IMR-90 (cell line): ENCODE measurements around the gene SH2D5. TPM values are rescaled to one million over a fixed set of nuclear protein-coding genes. Genes with fewer than 3 reads are reported as not detected.
A peak's percentile ranks its signal among the peaks of the same experiment; 100 is the strongest.
"Not testable (repeated sequence)": the region's sequence is repeated elsewhere in the genome, so short reads cannot be mapped to it uniquely, and the experiment has no call there.

ENCODE experiments used
- ATAC-seq: fragments of 200-7000 bp; cut with Tn5 transposase; 2 replicates; pipeline ENCODE4 v1.9.1; 2020; ENCODE audit warnings: low read depth, mild to moderate bottlenecking, moderate library complexity
- BruUV-seq: library from RNA; stranded (reverse); fragments of 400-500 nt; replicated peaks from 2 replicates; lab custom pipeline; 2021; lab: Mats Ljungman, UMichigan
- CTCF ChIA-PET: fragments of 300-600 bp; formaldehyde crosslinking; extraction: SDS; loops from one replicate; lab custom pipeline; 2021; ENCODE audit warnings: antibody characterized with exemption; lab: Yijun Ruan, JAX
- POLR2A ChIA-PET: fragments of 300-600 bp; sonication (Branson Sonifier 250); formaldehyde crosslinking; loops from one replicate; lab custom pipeline; 2022; ENCODE audit warnings: antibody characterized with exemption; ENCODE audit not compliant: unreplicated experiment; lab: Charles Lee
- DNase-seq: peaks from one replicate; pipeline ENCODE4 v3.0.0; 2013
- H2AFZ ChIP-seq: replicated peaks from 2 replicates; pipeline ENCODE3; 2013; ENCODE audit warnings: low read length, mild to moderate bottlenecking; ENCODE audit not compliant: poor library complexity
- H2AK5ac ChIP-seq: 2 replicates; pipeline ENCODE4 v1.6.1; 2013; ENCODE audit warnings: low read depth, low read length, inconsistent platforms
- H2AK9ac ChIP-seq: replicated peaks from 2 replicates; pipeline ENCODE3; 2013; ENCODE audit warnings: mild to moderate bottlenecking, low read depth, low read length, moderate library complexity; ENCODE audit not compliant: poor library complexity
- H2BK120ac ChIP-seq: 2 replicates; pipeline ENCODE4 v1.6.1; 2013; ENCODE audit warnings: low read depth, low read length, inconsistent platforms
- H2BK15ac ChIP-seq: 3 replicates; pipeline ENCODE4 v1.6.1; 2013; ENCODE audit warnings: low read depth, low read length, inconsistent platforms
- H2BK20ac ChIP-seq: 2 replicates; pipeline ENCODE4 v1.6.1; 2013; ENCODE audit warnings: low read depth, mild to moderate bottlenecking, inconsistent platforms, low read length, moderate library complexity
- H2BK5ac ChIP-seq: 2 replicates; pipeline ENCODE4 v1.6.1; 2013; ENCODE audit warnings: mild to moderate bottlenecking, low read depth, low read length, inconsistent platforms; ENCODE audit not compliant: poor library complexity, severe bottlenecking
- H3K14ac ChIP-seq: replicated peaks from 2 replicates; pipeline ENCODE4 v1.6.1; 2013; ENCODE audit warnings: low read depth, low read length, inconsistent platforms
- H3K18ac ChIP-seq: 2 replicates; pipeline ENCODE4 v1.6.1; 2013; ENCODE audit warnings: low read depth, low read length, control low read depth
- H3K23ac ChIP-seq: 2 replicates; pipeline ENCODE4 v1.6.1; 2013; ENCODE audit warnings: low read depth, low read length, inconsistent platforms
- H3K27ac ChIP-seq: 2 replicates; pipeline ENCODE4 v1.5.1; 2013; ENCODE audit warnings: mild to moderate bottlenecking, control low read depth, low read length; ENCODE audit not compliant: insufficient read depth
- H3K27me3 ChIP-seq: 2 replicates; pipeline ENCODE4 v1.6.1; 2013; ENCODE audit warnings: low read length; ENCODE audit not compliant: control insufficient read depth, insufficient read depth
- H3K36me3 ChIP-seq: 2 replicates; pipeline ENCODE4 v1.6.1; 2013; ENCODE audit warnings: low read length, mixed read lengths; ENCODE audit not compliant: control insufficient read depth, insufficient read depth
- H3K4ac ChIP-seq: 2 replicates; pipeline ENCODE4 v1.6.1; 2013; ENCODE audit warnings: low read depth, low read length, inconsistent platforms
- H3K4me1 ChIP-seq: 2 replicates; pipeline ENCODE4 v1.6.1; 2013; ENCODE audit warnings: low read length, mixed read lengths; ENCODE audit not compliant: control insufficient read depth, insufficient read depth
- H3K4me2 ChIP-seq: 2 replicates; pipeline ENCODE4 v1.6.1; 2013; ENCODE audit warnings: low read depth, mild to moderate bottlenecking, control low read depth, low read length, moderate library complexity
- H3K4me3 ChIP-seq: 2 replicates; pipeline ENCODE4 v1.5.1; 2013; ENCODE audit warnings: low read depth, mild to moderate bottlenecking, control low read depth, low read length, moderate library complexity; ENCODE audit not compliant: insufficient read depth
- H3K56ac ChIP-seq: 2 replicates; pipeline ENCODE4 v1.6.1; 2013; ENCODE audit warnings: low read length, inconsistent platforms; ENCODE audit not compliant: insufficient read depth; ENCODE audit errors: extremely low read depth
- H3K79me1 ChIP-seq, 2 experiments: 2 replicates each; pipeline ENCODE4 v1.6.1; 2013; ENCODE audit warnings: low read length in 2 of 2, inconsistent platforms in 1 of 2, low read depth in 1 of 2
- H3K9ac ChIP-seq: 2 replicates; pipeline ENCODE4 v1.6.1; 2013; ENCODE audit warnings: low read depth, low read length, control low read depth
- H3K9me1 ChIP-seq: 2 replicates; pipeline ENCODE4 v1.6.1; 2013; ENCODE audit warnings: low read length, inconsistent platforms; ENCODE audit not compliant: insufficient read depth
- H3K9me3 ChIP-seq: 2 replicates; pipeline ENCODE4 v1.6.1; 2013; ENCODE audit warnings: low read length; ENCODE audit not compliant: control insufficient read depth, insufficient read depth
- H4K20me1 ChIP-seq: 2 replicates; pipeline ENCODE4 v1.6.1; 2013; ENCODE audit warnings: low read length, inconsistent platforms; ENCODE audit not compliant: insufficient read depth
- H4K5ac ChIP-seq: 2 replicates; pipeline ENCODE4 v1.6.1; 2013; ENCODE audit warnings: mild to moderate bottlenecking, low read depth, low read length, control low read depth
- H4K8ac ChIP-seq, 2 experiments: 2 replicates each; pipeline ENCODE4 v1.6.1; 2013; ENCODE audit warnings: low read depth in 2 of 2, low read length in 2 of 2, control low read depth in 1 of 2, inconsistent platforms in 1 of 2
- H4K91ac ChIP-seq: 2 replicates; pipeline ENCODE4 v1.6.1; 2013; ENCODE audit warnings: low read depth, low read length, inconsistent platforms; ENCODE audit not compliant: insufficient read depth
- WGBS, 2 experiments: methylation state at CpG; one replicate each; pipeline versions ENCODE4 v1.1.5 to v1.1.7; 2013; ENCODE audit warnings: missing lambda C conversion rate in 2 of 2; ENCODE audit not compliant: insufficient read length in 1 of 2; ENCODE audit errors: extremely low coverage in 2 of 2; 5-methylcytosine and 5-hydroxymethylcytosine counted together
- dilution Hi-C: fragments of 300-500 bp; cut with HindIII; formaldehyde crosslinking; loops from one replicate; pipeline ENCODE4 v1.14.3; 2018; ENCODE audit warnings: low sequenced_read_pairs; ENCODE audit not compliant: unreplicated experiment
- in situ Hi-C: fragments of 300-500 bp; cut with MboI; formaldehyde crosslinking; loops from 3 replicates; pipeline ENCODE4 v1.14.3; 2019; ENCODE audit warnings: low sequenced_read_pairs, inconsistent platforms, mixed read lengths
- intact Hi-C: fragments of 100-400 bp; cut with micrococcal nuclease; formaldehyde crosslinking; loops from 2 replicates; pipeline ENCODE4 v1.10.0; 2022
- polyA plus RNA-seq, 3 experiments: library from polyadenylated mRNA; depleted of rRNA; stranded (reverse); fragments of >200 nt; gene quantifications; 2 replicates each; pipeline ENCODE4 v1.2.3, GENCODE V29; 2012; ENCODE audit warnings: low replicate concordance in 1 of 3
- total RNA-seq: library from RNA; depleted of rRNA; stranded (reverse); fragments of >200 nt; gene quantifications from 2 replicates; pipeline ENCODE4 v1.2.3, GENCODE V29; 2012

Gene SH2D5
- total and polyA plus RNA-seq, 2 of the 4 experiments (the other 2 are of a cell fraction) = 7.2 to 14.4 TPM

DNA sequence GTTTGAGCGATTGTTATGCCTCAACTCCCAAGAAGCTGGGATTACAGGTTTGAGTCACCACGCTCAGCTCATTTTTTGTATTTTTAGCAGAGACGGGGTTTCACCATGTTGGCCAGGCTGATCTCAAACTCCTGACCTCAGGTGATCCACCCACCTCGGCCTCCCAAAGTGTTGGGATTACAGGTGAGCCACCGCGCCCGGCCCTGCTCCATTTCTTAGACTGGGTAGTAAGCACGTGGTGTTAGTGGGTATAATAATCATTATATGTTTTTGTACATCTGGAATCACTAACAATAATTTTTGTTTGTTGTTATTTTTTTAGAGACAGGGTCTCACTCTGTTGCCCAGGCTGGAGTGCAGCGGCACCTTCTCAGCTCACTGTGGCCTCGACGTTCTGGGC lies 58.9 kb downstream of the SH2D5 start:
- H3K18ac ChIP-seq, H3K4ac ChIP-seq, BruUV-seq, H3K56ac ChIP-seq, H3K27ac ChIP-seq, H3K14ac ChIP-seq, H3K4me3 ChIP-seq, intact Hi-C loops, H4K5ac ChIP-seq, H2BK5ac ChIP-seq, H3K9me1 ChIP-seq, H2BK120ac ChIP-seq, H3K9me3 ChIP-seq, in situ Hi-C loops, H3K4me1 ChIP-seq, H3K9ac ChIP-seq, H2AK9ac ChIP-seq, POLR2A ChIA-PET, H4K8ac ChIP-seq, H3K4me2 ChIP-seq, CTCF ChIA-PET, ATAC-seq, H4K91ac ChIP-seq, H3K36me3 ChIP-seq, H3K27me3 ChIP-seq, H2AFZ ChIP-seq, dilution Hi-C loops, H3K23ac ChIP-seq, H2BK15ac ChIP-seq, H3K79me1 ChIP-seq, H2BK20ac ChIP-seq, H4K20me1 ChIP-seq, H2AK5ac ChIP-seq: not testable (repeated sequence)
- 88% methylated on average over 2 of the region's 11 CpGs; no CpG with 5 or more reads in 1 of the 2 experiments for WGBS, 2 experiments
- DNase-seq = peak; percentile 19
